ENCODE results near the gene CDKL1.
"Not testable (repeated sequence)": the region's sequence is repeated elsewhere in the genome, so short reads cannot be mapped to it uniquely, and the experiment has no call there.

The CDKL1 gene

DNA sequence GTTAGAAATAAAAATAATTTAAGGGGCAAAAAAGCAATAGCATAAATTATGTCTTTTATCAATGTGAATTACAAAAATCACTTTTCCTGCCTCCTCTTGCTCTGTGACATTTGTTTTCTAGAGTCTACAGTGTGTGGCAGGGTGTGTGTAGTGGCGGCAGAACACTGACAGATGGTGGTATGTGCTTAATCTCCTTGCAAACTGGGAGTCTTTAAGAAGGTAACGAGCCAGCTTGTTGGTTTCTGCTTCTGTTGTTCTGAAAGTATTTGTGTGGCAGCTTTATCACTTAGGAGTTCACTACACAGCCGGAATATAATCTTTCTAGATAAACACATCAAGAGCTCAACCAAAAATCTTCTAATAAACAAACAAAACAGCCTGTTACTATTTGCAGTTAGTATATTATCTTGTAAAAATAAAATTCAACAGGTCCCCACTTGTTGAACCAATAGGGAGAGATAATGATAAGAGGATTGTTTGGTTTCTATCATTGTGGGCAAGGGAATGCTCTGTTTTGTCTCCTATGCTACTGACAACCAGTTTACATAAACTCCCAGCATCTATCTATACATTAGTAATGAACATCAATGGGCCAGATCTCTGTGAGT is 13.0 kb downstream of the CDKL1 start:
- DNase-seq: no peak

DNA sequence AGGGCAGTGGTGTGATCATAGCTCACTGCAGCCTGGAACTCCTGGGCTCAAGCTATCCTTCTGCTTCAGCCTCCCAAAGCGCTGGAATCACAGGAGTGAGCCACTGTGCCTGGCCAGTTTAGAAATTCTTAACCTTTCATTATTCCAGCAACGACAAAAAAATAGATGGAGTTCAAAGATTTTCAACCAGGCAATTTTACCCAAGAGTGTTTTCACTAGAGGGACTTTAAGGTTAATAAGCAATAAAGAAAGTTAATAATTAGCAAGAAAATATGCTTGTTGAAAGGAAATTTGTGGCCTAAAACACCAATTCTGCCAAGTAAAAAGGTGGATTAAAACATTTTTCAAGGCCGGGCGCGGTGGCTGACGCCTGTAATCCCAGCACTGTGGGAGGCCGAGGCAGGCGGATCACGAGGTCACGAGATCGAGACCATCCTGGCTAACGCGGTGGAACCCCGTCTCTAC is 14.8 kb downstream of the CDKL1 start:
- no peak for DNase-seq

DNA sequence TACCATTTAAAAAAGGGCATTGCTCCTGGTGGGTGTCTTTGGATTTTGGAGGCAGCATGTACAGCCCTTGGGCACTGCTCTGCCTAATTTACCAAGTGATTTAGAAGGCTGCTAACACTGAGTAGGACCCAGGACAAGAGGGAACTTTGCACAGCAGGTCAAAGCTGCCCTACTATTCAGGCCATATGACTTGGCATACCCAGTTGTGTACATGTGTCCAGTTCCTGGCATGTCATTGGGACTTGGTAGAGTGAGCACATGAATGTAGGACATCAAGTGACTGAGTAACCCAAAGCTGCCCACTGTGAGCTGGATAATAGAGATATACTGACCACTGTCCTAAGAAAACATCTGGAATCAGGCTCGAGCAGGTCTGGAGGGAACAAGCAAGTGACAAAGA is 15.7 kb downstream of the CDKL1 start:
- no peak for DNase-seq

DNA sequence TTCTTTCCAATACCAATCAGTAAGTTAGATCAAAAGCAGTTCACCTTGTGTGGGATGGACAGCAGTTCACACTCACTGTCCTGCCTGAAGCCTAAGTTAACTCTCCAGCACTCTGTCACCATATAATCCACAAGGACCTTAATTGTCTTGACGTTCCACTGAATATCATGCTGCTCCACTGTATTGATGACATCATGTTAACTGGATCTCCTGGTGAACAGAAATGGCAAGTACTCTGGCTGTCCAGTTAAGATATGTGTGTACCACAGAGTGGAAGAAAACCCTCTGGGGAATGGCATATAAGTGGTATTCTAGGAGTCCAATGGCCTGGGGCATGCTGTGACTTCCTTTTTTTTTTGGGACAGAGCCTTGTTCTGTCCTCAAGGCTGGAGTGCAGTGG is 16.2 kb downstream of the CDKL1 start:
- no peak for DNase-seq

DNA sequence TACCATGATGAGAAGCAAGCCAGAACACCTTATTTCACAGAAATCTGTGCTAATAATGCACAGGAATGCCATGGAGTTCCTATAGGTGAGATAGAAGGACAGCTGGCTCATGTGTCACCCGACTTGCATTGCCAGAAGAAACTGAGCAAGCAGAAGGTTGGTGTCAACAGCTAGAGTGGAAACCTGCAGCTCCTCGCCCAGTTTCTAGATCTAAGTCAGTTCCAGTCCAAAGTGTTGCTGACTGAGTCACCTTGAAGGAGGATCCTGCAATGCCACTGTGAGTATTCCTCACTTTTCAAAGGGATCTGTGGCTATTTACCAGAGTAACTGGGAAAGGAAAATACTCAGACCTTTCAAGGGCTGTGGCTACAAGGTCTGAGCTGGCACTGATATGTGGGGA is 17.1 kb downstream of the CDKL1 start:
- no peak for DNase-seq

DNA sequence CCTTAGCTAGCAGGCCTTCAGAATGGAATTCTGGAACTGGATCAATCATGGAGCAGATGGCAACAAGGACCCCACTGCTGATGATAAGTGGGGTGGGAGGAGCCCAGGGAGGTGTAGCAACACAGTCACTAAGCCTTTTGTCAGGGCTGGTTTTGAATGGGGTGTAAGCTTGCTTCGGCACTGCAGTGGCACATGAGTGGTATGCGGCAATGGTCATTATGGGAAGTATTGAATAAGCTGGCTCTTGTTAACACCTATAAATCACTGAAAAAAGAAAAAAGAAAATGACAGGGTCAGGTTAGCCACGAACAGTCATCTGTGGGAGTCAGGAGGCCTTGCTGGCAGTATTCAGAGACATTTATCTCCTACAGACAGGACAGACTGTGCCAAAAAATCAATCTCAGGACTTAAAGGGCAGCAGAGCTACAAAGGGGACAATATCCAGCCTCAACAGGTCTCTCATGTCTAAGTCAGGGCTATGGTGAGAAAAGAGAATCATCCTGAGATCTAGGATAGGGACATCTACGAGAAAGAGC is 19.1 kb downstream of the CDKL1 start:
- no peak for DNase-seq

DNA sequence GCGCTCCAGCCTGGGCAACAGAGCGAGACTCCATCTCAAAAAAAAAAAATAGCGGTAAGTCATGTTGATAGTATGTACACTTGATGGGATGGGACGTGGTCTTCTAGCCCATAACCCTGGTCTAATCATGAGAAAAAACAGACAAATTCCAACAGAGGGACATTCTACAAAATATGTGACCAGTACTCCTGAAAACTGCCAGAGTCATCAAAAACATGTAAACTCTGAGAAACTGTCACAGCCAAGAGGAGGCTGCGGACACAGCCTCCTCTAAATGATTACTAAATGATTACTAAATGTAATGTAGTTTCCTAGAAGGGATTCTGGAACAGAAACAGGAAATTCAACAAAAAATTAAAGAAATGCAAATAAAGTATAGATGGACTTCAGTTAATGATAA is 20.9 kb downstream of the CDKL1 start:
- DNase-seq: no peak

DNA sequence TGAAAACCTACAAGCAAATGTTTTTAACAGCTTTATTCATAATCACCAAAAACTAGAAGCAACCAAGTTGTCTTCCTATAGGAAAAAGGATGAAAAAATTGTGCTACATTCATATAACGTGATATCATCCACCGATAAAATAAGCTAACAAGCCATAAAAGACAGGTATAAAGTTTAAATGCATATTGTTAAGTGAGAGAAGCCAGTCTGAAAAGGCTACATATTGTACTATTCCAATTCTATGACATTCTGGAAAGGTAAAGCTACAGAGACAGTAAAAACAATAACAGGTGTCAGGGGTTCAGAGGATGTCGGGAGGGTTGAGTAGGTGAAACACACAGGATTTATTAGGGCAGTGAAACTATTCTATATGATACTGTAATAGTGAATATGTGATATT is 22.7 kb downstream of the CDKL1 start:
- DNase-seq: no peak

DNA sequence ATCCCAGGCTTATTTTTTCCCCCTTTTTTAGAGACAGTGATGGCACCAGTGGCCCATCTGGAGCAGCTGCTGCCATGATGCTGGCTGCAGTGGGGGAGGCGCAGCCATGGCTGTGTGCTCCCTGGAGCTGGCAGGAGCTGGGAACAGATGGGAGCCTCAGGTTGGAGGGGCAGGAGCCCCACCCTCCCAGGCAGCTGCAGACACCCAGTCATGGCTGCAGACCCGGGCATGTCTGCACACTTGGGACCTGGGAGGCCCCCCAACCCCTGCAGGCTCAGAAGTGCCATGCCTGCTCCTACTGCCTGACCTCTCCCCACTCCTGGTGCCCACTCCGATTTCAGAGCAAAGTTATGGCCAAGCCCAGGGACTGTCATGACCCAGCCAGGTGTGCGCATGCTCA is 25.1 kb downstream of the CDKL1 start:
- DNase-seq: no peak

DNA sequence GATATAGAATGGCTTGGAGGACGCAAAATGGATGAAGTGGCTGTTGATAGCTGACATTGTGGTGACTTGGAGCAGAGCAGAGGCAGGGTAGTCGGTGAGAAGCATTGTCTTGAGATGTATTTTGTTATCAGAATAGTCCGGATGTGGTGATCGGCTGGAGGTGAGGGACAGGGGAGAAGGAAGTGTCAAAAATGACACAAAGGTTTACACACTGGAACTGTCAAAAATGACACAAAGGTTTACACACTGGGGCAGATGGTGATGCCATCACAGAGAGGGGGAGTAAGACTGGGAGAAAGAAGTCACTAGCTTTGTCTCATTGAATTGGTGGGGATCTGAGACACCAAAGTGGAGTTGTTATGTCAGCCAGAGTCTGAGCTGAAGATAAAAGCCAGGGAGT is 30.1 kb downstream of the CDKL1 start:
- DNase-seq: no peak

DNA sequence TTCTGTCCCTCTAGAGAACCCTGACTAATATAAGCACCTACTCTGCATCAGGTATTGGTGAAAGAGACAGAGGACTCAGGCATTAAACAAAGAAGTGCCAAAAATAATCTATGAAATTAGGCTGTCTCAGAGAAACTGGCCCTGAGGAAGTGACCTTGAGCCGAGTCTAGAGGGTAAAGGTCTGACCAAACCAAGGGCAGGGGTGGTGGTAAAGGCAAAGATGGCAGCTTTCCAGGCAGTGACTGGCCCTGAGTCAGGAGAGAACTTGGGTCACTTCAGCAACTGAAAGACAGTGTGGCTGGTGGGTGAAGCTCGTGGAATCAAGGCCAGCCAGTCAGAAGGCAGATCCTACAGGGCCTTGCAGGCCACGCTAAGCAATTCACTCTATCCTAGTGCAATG is 30.6 kb downstream of the CDKL1 start:
- no peak for DNase-seq

DNA sequence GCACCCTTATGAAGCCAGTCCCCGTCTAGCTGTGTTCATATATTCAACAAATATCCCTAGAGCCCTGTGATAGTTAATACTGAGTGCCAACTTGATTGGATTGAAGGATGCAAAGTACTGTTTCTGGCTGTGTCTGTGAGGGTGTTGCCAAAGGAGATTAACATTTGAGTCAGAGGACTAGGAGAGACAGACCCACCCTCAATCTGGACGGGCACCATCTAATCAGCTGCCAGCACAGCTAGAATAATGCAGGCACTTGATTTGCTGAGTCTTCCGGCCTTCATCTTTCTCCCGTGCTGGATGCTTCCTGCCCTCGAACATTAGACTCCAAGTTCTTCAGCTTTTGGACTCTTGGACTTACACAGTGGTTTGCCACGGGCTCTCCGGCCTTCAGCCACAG is 31.1 kb downstream of the CDKL1 start:
- DNase-seq: not testable (repeated sequence)

DNA sequence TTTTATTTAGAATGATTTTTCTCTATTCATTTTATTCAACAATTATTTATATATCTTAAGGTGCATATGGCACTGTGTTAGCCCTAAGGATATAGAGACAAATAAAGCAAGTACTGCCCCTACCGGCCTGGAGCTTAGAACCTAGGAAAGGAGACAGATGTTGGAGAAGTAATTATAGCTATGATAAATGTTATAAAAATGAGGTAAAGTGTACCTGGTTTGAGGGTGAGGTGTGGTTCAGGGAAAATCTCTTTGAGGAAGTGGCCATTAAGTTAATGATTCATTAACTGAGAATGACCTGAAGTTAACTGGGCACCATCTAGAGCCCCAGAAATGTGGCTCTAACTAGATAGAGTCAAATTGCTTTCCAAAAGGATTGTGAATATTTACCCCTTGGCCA is 31.9 kb downstream of the CDKL1 start:
- no peak for DNase-seq

DNA sequence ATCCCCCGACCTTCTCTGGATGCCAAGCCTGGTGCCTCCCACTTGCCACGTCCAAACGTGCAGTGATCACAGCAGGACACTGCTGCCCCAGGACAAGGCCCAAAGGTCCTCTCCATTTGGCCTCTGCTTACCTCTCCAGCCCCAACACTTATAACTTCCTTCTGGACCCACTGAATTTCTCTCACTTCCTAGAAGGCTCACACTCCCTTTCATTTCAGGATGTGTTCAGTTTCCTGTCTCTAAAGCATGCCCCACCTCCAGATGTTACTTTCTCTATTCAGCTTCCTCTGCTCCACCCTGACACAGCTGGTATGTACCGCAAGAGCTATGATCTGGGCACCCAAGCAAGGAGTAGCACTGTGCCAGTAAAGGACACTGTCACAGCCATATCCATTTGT is 33.0 kb downstream of the CDKL1 start:
- peak; percentile 87 for DNase-seq

DNA sequence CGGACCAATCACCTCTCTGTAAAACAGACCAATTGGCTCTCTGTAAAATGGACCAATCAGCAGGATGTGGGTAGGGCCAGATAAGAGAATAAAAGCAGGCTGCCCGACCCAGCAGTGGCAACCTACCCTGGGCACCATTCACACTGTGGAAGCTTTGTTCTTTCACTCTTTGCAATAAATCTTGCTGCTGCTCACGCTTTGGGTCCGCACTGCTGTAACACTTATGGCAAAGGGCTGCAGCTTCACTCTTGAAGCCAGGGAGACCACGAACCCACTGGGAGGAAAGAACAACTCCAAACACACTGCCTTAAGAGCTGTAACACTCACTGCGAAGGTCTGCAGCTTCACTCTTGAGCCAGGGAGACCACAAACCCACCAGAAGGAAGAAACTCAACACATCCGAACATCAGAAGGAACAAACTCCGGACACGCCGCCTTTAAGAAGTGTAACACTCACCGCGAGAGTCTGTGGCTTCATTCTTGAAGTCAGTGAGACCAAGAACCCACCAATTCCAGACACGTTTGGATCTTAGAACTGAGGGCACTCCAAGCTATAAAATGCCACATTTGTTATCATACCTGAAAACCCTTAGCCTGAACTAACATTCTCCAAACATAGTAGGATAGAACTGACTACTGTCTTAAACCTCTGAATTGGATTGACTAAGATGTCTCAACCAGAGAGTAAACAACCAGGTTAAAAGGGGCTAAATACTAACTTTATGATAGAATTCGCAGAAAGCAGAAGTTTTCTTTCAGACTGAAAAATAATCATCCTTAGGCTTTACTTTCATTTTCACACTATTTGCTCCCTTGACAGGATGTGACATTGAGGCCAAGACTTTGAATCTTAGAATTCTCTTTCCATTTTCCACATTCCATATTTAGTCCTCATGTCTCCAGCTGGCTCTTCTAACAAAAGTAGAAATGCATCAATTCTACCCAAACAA is 33.6 kb downstream of the CDKL1 start:
- DNase-seq: peak; percentile 47

DNA sequence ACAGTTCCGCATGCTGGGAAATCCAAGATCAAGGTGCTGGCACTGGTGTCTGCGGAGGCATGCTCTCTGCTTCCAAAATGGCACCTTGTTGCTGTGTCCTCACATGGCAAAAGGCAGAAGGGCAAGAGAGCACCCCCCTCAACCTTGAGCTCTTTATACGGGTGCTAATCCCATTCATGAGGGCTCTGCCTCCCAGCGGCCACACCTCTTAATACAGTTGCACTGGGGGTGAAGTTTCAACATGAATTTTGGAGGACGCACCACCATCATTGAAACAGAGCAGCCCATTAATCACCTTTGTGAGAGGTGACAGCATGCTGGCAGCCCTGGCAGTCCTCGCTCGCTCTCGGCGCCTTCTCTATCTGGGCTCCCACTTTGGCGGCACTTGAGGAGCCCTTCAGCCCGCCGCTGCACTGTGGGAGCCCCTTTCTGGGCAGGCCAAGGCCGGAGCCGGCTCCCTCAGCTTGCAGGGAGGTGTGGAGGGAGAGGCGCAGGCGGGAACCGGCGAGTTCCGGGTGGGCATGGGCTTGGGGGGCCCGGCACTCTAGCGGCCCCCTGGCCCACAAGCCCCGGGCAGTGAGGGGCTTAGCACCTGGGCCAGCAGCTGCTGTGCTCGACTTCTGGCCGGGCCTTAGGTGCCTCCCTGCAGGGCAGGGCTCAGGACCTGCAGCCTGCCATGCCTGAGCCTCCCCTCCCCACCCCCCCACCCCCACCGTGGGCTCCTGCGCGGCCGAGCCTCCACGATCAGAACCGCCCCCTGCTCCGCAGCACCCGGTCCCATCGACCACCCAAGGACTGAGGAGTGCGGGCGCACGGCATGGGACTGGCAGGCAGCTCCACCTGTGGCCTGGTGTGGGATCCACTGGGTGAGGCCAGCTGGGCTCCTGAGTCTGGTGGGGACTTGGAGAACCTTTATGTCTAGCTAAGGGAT is 34.9 kb downstream of the CDKL1 start:
- DNase-seq: not testable (repeated sequence)

DNA sequence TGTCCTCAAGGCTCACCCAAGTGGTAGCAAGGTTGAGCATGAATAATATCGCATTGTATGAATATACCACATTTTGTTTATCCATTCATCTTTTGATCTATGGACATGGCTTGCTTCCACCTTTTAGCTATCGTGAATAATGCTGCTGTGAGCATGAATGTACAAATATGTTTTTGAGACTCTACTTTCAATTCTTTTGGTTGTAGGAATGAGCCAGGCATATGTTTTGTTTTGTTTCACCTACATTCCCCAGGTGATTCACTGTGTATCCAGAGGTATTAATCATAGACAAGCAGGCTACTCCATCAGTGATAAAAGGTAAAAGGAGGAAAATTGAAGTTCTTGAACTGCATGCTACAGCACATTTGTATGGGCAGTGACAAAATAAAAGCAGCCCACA is 35.8 kb downstream of the CDKL1 start:
- no peak for DNase-seq

DNA sequence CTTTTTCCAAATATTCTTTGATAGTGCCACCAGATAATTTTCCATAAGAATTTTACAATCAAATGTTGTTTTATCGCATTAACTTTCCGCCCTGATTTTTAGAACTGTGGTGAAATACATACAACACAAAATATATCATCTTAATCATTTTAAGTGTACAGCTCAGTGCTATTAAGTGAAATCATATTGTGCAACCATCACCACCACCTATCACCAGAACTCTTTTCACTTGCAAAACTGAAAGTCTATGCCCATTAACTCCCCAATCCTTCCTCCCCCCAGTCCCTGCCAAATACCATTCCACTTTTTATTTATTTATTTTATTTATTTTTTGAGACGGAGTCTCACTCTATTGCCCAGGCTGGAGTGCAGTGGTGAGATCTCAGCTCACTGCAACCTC is 36.6 kb downstream of the CDKL1 start:
- no peak for DNase-seq

DNA sequence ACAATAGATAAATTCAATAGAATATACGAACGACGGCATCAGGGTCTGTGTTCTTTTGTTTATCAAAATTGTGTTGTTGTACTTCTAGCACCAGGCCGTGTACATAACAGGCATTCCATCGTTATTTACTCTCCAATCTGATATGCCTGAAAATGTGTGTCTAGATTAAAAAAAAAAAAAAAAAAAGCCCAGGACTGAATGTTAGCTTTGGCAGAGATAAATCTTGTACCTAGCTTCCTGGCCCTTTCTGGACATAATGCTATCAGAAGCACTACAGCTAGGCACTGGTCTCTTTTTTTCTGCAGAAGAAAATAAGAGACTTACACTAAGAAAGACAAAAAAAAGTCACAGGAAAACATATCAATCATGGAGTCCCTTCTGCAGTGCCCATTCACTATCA is 37.0 kb downstream of the CDKL1 start:
- DNase-seq: no peak

DNA sequence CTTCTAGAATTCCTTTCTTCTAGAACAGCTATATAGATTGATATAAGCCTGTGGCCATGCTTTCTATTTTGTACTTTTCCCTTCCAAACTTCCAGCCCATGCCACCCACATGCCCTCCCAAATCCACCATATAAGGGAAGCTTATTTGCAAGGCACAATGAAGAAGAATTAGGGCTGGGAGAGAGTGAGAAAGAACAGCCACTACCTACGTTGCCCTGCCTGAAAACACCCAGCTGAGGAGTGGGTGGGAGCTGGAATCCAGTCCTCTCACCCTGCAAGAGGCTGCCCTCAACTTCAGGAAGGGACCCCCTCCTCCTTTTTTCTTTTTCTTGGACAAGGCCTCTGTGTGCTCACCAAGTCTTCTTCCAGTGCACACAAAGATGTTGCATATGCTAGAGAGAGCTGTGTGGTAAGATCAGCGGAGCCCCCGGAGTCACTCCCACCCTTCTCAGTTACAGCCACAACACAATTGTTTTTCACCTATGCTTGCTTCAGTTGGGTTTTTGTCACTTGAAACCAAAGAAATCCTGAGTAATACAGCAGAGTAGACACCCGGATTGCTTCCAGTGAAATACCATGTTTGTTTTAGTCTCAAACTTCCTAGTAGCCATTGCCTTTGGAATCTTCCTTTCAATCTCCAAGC is 38.8 kb downstream of the CDKL1 start:
- DNase-seq: no peak

DNA sequence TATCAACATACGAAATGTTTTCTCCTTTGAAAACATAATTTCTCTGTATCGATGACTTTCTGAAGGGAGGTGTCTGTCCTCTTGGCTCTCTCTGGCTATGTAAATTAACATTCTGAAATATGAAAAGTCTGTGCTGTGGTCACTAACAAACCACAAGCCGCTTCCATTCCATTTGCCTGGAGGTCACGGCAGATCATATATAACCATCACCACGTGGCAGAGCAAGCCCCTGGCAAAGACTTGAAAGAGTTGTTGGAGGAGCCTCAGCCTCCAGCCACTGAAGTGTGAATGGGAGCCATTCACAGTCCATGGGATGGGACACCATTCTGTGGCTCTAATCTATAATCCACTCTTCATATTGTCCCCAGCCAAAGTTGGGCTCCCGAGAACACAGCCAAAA is 39.6 kb downstream of the CDKL1 start:
- DNase-seq: no peak

DNA sequence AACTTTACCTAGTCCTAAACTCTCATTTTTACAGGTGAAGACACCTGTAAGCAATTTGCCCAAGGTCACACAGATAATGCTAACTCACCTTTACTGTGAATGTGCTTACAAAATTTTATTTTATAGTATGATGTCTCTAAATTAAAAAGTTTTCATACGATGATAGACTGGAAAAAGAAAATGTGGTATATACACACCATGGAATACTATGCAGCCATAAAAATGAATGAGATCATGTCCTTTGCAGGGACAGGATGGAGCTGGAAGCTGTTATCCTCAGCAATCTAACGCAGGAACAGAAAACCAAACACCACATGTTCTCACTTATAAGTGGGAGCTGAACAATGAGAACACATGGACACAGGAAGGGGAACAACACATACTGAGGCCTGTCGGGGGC is 40.4 kb downstream of the CDKL1 start:
- DNase-seq: not testable (repeated sequence)

DNA sequence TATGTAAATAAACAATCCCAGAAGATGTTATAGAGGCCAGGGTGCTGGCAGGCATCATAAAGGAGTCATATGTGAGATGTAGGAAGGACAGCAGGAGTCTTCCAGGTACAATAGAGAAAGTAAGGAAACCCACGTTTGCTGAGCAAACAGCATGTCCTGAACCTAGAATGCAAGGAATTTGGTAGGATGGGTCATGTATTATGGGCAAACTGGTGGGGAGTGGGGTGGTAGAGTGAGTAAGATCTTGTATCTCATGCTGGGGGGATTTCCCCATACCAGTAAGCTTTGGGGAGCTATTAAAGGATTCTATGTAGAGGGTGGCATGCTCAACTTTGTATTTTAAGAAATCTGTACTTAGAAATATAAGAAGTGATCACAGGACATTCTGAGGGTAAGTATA is 41.0 kb downstream of the CDKL1 start:
- no peak for DNase-seq
